Measurements from ENCODE around the gene CDYL.

GRCh38 chr6:4776131-4776492, at the start of gene CDYL:
- TF ChIP-seq CTCF (IDR thresholded peaks at IDR 0.05): no peak
- TF ChIP-seq EP300 (IDR thresholded peaks at IDR 0.05): no peak
- TF ChIP-seq POLR2A (IDR thresholded peaks at IDR 0.05): peak in 1 of 2 donors; percentile 29

All from suprapubic skin (tissue), 3 donors.